ENCODE results near the gene PSEN1.

GRCh38 chr14:73167727-73168126 is 31.4 kb downstream of the PSEN1 start:
- TF ChIP-seq, protein P1, sequence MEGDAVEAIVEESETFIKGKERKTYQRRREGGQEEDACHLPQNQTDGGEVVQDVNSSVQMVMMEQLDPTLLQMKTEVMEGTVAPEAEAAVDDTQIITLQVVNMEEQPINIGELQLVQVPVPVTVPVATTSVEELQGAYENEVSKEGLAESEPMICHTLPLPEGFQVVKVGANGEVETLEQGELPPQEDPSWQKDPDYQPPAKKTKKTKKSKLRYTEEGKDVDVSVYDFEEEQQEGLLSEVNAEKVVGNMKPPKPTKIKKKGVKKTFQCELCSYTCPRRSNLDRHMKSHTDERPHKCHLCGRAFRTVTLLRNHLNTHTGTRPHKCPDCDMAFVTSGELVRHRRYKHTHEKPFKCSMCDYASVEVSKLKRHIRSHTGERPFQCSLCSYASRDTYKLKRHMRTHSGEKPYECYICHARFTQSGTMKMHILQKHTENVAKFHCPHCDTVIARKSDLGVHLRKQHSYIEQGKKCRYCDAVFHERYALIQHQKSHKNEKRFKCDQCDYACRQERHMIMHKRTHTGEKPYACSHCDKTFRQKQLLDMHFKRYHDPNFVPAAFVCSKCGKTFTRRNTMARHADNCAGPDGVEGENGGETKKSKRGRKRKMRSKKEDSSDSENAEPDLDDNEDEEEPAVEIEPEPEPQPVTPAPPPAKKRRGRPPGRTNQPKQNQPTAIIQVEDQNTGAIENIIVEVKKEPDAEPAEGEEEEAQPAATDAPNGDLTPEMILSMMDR (IDR thresholded peaks at IDR 0.05; ENCODE audit: insufficient read depth, low read length), result no peak
- no peak for TF ChIP-seq SPI1 (IDR thresholded peaks at IDR 0.05; ENCODE audit: borderline replicate concordance, low read depth)
- TF ChIP-seq POLR2AphosphoS5 (IDR thresholded peaks at IDR 0.05; ENCODE audit: low read depth), result no peak

All from HL-60 (cell line).